HS-27A (cell line): ENCODE results near the gene SUZ12.
"Not testable (repeated sequence)": the region's sequence is repeated elsewhere in the genome, so short reads cannot be mapped to it uniquely, and the experiment has no call there.

Source experiments
- DNase-seq: peaks from one replicate; pipeline ENCODE4 v3.0.0-alpha.2; 2012; ENCODE audit warnings: low read depth, missing footprints

SUZ12 gene

DNA sequence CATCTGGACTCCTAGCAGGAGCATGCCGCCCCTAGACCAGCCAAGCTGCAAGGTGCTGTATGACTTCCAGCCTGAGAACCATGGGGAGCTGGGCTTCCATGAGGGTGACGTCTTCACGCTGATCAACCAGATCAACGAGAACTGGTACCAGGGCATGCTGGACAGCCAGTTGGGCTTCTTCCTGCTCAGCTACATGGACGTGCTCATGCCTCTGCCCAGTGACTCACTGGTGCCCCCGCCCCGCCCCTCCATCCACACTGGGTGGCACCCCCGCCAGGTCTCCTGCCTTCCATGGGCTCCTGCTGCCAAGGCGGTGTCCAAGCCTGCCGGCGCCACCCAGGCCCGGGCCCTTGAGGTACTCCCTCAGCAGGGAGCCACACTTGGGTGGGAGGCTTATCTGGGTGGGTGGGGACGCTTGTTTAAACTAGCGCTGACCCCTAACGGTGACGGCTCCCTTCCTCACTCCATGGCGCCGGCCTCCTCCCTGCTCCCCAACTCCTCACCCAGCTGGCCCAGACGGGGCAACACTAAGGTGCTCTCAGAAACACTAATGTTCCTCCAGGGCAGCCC, 104.6 kb downstream of the SUZ12 start:
- DNase-seq: not testable (repeated sequence)

DNA sequence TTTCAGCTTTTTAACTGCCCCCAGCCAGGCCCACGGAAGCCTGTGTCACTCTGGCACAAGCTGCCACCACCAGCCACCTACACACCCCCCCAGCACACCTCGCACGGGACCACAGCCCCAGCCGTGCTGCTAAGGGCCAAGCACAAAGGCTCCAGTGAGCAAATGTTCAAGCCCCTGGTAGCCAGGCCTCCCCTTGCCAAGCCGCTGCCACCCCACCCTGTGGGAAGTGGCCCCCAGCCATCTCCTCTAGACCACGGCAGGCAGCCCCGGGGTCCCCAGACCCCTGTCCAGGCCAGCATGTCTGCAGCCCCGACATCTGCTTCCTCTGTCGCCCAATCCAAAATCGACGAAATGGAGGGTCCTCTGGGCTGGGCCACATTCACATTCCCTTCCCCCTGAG, 105.5 kb downstream of the SUZ12 start:
- DNase-seq: not testable (repeated sequence)

DNA sequence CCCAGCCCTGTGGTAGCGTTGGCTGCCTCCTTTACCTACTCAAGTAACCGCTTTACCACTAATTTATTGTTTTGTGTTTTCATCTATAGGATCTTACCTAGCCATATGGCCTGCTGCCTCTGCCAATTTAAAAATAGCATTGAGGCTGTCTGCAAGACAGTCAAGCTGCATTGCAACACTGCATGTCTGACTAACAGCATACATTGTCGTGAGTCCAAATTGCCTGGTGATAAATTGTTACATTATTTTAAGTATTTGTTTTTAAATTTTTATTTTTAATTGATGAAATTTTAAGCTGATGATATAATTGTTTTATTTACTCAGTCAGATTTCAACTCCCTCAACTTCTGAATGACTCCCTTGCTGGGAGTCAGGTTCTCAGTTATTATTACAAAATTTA, 108.8 kb downstream of the SUZ12 start:
- DNase-seq: not testable (repeated sequence)

DNA sequence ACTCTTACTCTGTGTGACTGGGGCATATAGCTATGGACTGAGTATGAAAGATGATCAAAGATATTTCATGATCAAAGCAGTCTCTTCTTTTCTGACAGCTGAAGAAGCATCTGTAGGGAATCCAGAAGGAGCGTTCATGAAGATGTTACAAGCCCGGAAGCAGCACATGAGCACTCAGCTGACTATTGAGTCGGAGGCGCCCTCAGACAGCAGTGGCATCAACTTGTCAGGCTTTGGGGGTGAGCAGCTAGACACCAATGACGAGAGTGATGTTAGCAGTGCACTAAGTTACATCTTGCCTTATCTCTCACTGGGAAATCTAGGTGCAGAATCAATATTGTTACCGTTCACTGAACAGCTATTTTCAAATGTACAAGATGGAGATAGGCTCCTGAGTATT, 110.9 kb downstream of the SUZ12 start:
- DNase-seq: not testable (repeated sequence)
